A549 treated with AZD9567 at 1 μM for 4 hours (cell line): ENCODE measurements around the gene UPK1B. TPM values are rescaled to one million over a fixed set of nuclear protein-coding genes. Genes with fewer than 3 reads are reported as not detected.

Experiments
- total RNA-seq: library from RNA; stranded (reverse); fragments of 200-300 nt; extraction: Qiagen RNA extraction; gene quantifications from 5 replicates; pipeline ENCODE4 v1.2.3, GENCODE V29; 2022; ENCODE audit not compliant: insufficient read depth

The UPK1B gene
- total RNA-seq = 9.7 to 16.8 TPM (median 10.8 TPM) in 5 replicates

GRCh38 chr3:119173325-119173724 lies at the start of gene UPK1B:
Gene UPK1B, plus strand, starts transcription at chr3:119173598. Its CDS starts 13,144 bp downstream, at chr3:119186742.

GRCh38 chr3:119145500-119146167 lies 27.8 kb upstream of the UPK1B start, which contains the start of gene TEX55:
Gene TEX55, plus strand, starts transcription at chr3:119146165. Its CDS starts 25 bp downstream, at chr3:119146190.

GRCh38 chr3:119240591-119241434 lies 67.4 kb downstream of the UPK1B start, which contains the start of gene B4GALT4:
Gene B4GALT4, minus strand, starts transcription at chr3:119240878. Its CDS starts 10,779 bp downstream, at chr3:119230099.

Other genes starting within 250 kb of the UPK1B start
- 3.0 to 6.9 TPM (median 4.4 TPM) in 5 replicates for gene IGSF11, start 138.8 kb upstream of the UPK1B start, total RNA-seq
- gene TEX55, start 27.4 kb upstream of the UPK1B start, total RNA-seq = not detected in 5 replicates
- 72.5 to 108 TPM (median 91.1 TPM) in 5 replicates for gene B4GALT4, start 67.3 kb downstream of the UPK1B start, total RNA-seq
- gene ARHGAP31, start 120.8 kb downstream of the UPK1B start, total RNA-seq = 0.67 to 1.1 TPM (median 1.0 TPM) in 5 replicates